GM20431 (cell line): ENCODE data around the gene APOBEC3F.
"Not testable (repeated sequence)": the region's sequence is repeated elsewhere in the genome, so short reads cannot be mapped to it uniquely, and the experiment has no call there.

Source experiments
- in situ Hi-C: fragments of 300-500 bp; cut with MseI, MboI; formaldehyde crosslinking; loops from one replicate; pipeline ENCODE4 v1.15.0; 2020; ENCODE audit warnings: low sequenced_read_pairs; ENCODE audit not compliant: unreplicated experiment

The APOBEC3F gene

DNA sequence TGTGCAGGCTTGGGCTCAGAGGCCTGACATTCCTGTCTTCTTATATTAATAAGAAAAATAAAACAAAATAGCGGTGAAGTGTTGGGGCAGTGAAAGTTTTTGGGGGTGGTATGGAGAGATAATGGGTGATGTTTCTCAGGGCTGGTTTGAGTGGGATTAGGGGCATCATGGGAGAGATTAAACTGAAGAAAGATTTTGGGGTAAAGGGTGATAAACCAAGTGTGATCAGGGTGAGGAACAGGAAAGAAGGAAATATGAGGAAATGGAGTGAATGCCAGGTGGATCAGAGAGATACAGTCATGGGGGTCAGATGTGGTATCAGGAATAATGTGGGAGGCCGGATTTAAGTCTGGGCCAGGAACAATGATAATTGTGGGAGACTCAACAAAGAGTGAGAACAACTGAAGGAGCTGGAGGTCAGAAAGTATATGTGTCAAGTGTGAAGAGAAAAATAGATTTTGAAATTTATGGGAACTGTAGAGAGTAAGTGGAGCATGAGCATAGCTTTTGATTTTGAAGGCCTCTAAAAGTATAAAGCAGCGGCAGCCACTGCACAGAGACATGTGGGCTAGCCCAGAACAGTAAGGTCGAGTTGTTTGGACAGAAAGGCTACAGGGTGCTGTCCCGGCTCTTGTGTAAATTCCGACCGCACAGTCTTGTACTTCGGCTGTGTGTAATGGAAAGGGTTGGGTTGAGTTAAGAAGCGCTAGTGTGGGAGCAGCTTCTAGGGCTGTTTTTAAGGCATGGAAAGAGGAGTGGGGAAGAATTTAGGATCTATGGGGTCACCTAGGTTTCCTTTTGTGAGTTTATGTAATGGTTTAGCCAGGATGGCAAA, 26.0 kb downstream of the APOBEC3F start:
- in situ Hi-C loops = not testable (repeated sequence)

DNA sequence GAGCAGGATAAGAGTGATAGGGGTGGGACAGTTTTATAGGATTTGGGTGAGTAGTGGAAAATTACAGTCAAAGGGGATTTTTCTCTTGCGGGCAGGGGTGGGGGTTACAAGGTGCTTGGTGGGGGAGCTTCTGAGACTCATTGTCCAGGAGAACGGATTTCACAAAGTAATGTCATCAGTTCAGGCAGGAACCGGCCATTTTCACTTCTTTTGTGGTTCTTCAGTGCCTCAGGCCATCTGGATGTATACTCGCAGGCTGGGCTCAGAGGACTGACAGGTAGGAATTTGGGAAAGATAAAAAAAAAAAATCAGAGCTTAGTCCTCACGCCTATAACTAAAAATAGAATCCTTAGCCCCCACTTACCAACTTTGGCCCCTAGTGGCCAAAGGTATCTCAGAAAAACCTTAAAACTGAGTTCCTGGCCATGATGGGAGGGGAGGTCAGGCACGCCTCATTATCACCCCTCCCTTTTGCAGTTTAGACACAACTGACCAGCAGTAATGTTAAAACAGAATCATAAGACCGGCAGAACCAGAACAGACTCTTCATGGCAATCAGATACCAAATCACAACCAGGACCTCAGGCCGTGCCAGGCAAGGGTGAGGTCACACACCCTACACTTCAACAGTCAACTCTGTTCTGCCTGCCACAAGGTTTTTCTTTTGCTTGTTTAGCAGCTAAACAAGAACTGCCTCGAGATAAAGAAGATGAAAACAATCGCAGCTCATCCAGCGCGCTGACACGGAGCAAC, 27.5 kb downstream of the APOBEC3F start:
- in situ Hi-C loops = no loop called here

DNA sequence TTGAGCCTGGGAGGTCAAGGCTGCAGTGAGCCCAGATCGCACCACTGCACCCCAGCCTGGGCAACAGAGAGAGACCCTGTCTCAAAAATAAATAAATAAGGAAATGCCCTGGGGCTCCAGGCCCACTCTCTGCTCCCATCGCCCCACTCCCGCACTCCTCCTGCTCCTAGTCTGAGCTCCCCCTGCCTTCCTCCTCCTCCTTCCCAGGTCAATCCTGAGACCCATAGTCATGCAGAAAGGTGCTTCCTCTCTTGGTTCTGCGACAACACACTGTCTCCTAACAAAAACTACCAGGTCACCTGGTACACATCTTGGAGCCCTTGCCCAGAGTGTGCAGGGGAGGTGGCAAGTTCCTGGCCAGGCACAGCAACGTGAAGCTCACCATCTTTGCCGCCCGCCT, 29.5 kb downstream of the APOBEC3F start:
- in situ Hi-C loops = no loop called here

DNA sequence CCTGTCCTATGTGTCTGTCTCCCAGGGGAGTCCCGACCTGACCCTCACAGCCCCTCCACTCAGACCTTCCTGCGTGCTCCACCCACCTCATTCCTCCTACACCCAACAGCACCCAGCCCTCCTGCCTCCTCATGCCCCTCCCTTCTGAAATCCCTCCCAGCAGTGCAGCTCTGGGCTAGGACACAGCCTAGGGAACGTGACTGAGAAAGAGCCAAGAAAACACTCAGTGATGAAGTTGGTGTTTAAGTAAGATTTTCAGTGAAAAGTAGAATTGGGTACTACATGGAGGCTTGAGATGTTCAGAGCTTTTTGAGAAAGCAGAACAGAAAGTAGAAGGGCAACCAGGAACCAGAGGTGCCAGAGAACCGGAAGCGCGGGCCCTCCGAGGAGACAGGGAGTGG, 31.9 kb downstream of the APOBEC3F start:
- in situ Hi-C loops = not testable (repeated sequence)

DNA sequence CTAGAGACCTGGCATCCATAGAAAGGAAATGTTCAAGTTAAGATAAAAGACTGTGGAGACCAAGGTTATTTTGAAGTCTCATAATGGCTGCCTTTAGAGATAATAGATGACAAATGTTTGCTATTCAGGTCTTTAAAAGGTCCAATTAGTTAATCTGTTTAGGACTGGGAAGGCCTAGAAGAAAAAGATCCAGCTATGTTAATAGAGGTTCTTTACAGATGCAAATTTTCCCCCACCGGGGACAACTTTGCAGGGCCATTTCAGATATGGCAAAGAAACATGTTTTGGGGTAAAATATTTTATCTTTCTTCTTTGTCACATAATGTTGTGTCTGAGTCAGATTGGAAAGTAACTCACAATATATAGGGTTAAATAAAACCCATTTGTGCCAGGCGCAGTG, 33.3 kb downstream of the APOBEC3F start:
- in situ Hi-C loops = no loop called here

DNA sequence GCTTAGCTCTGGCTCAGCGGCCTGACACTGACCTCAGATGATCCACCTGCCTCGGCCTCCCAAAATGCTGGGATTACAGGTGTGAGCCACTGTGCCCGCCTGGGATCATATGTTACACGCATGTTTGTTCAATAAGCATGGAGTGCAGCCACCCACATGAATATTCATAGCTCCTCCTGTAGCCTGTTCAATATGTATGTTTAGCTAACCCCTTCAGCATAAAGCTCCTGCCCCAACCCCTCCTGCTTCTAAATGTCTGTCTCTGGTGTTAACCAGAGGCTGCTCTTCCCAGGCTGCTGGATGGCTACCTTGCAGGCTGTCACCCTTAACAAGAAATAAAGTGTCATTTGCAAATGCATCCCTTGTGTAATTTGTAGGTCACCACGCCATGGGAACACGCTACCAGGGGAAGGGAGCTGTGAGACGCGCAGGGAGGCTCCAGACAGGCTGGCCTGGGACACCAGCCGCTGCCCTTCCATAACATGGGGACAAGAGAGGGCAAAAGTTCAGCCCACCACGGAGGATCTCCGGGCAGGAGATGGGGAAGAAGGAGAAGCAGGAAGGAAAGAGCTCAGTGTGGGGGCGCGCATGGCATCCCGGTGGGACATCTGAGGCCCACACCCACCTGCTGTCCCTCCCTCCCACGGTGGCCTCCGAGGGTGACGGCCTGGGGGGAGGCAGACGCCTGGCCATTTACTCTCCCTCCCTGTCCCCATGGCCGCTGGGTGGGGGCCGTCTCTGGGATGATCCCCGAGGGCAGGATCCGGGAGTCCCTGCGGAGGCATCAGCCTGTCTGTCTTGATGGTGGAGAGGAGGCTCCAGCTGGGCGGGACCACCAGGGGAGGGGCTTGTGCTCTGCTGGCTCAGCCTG, 35.7 kb downstream of the APOBEC3F start:
- in situ Hi-C loops = not testable (repeated sequence)

DNA sequence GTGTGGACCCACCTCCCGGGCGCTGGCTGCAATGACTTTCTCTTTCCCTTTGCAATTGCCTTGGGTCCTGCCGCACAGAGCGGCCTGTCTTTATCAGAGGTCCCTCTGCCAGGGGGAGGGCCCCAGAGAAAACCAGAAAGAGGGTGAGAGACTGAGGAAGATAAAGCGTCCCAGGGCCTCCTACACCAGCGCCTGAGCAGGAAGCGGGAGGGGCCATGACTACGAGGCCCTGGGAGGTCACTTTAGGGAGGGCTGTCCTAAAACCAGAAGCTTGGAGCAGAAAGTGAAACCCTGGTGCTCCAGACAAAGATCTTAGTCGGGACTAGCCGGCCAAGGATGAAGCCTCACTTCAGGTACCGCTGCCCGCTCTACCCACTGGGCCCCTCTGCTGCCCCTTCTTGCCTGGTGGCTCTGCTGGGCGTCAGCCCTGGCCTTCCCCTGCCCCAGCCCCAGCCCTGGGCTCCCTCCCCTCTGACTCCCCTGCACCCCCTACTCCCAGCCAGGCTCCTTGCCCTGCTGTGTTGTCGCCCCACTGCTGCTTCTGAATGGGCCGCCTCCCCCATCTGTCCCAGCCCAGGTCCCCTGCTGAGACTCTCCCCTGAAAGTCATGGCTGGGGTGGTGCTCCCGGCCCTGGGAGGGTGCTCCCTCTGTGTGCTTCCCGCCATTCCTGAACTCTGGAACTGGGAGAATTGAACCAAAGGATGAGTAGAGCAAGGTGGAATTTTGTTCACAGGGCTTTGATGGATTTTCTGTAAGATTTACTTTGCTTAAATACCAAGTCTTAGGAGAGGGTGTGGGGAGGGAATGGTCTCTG, 36.6 kb downstream of the APOBEC3F start, which contains the start of gene APOBEC3G:
APOBEC3G (plus strand) TSS at position 250 of the 815 bp plus-strand sequence; CDS start at position 337, 87 bp downstream.
- in situ Hi-C loops = not testable (repeated sequence)

DNA sequence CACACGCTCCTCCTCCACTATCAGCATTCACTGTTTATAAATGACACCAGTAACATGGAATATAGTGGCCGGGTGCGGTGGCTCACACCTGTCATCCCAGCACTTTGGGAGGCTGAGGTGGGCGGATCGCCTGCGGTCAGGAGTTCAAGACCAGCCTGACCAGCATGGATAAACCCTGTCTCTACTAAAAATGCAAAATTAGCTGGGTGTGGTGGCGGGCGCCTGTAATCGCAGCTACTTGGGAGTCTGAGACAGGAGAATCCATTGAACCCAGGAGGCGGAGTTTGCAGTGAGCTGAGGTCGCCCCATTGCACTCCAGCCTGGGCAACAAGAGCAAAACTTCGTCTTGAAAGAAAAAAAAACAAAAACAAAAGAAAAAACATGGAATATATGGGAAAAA, 37.2 kb downstream of the APOBEC3F start:
- in situ Hi-C loops = not testable (repeated sequence)

DNA sequence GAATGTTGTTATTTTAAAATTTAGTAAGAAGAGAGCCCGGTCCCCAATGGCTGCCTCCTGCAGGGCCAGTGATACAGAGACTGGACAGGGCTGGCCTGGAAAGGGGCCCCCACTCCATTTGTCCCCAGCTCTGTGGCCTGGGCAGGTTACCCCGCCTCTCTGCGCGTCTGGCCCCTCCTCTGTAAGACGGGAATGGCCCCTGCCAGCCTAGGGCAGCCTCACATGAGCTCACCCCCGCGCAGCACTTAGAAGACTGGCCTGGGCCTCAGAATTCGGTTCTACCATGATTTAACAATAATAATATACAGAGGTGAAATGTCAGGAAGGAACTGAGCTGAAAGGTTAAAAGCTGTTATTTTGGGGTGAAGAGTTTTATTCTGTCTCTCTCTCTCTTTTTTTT, 37.7 kb downstream of the APOBEC3F start:
- in situ Hi-C loops = no loop called here

DNA sequence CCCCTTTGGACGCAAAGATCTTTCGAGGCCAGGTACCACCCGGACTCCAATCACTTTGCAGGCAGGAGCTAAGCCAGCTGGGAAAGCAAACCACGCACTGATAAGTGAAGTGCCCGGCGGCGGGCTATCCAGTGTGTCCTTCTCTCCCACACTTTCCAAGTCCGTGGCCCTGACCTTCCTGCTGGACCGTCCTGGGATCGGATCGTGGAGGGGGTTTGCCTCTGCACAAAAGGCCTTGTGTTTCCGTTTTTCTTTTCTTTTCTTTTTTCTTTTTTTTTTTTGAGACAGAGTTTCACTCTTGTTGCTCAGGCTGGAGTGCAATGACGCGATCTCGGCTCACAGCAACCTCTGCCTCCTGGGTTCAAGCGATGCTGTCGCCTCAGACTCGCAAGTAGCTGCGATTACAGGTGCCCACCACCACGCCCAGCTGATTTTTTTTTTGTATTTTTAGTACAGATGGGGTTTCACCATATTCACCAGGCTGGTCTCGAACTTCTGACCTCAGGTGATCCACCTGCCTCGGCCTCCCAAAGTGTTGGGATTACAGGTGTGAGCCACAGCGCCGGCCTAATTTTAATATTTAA, 38.5 kb downstream of the APOBEC3F start:
- in situ Hi-C loops = not testable (repeated sequence)

DNA sequence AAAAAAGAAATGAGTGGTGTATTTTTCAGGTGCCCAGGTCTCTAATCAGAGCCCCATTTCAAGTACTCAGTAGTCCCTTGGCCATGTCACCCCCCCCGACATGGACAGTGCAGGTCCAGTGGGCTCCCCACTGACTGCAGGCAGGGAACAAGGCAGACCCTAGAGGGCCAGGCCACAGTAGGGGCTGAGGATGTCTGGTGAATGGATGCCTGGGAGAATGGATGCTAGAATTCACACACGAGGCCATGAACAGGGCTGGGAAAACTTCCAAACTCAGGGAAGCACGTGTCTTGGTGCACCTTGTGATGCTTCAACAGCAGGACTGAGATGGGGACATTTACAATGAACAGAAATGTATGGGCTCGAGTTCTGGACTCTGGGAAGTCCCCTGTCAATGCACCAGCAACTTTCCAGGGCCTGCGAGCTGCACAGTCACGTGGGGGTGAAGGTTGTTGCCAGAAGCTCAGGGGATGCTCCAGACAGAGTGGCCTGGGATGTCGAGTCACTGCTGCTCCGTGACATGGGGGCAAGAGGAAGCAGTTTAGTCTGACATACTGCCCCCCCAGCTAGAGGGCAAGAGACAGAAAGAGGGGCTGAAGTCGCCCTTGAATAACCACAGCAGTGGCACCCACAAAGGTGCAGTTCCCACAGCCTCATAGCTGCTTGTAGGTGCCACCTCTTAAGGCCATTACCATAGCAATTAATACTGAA, 39.5 kb downstream of the APOBEC3F start:
- in situ Hi-C loops = no loop called here

DNA sequence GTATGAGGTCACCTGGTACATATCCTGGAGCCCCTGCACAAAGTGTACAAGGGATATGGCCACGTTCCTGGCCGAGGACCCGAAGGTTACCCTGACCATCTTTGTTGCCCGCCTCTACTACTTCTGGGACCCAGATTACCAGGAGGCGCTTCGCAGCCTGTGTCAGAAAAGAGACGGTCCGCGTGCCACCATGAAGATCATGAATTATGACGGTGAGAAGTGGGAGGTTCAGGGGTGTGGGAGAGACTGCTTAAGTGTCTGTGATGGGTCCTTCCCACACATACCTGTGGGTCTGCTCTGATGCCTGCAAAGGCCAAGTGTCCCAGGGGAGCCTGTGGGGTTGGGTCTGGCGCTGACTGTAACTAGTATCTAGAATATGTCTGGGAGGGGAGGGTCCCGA, 40.4 kb downstream of the APOBEC3F start:
- in situ Hi-C loops = no loop called here

DNA sequence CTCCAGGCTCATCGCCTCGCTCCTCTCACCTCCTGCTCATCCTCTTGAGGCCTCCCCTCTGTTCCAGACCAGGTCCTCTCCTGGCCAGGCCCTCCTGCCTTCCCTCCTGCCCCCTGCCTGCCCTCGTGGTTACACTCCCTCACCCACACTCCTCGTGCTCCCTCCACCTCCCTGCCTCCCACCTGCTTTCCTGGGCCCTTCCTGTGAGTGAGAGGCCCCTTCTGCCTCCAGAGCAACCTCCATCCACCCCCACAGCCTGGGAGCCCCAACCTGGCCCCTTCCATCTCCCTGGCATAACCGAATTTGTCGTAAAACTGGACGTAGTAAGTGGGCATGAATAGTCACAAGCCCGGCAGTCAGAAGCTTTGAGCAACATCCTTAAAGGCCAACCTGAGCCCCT, 40.9 kb downstream of the APOBEC3F start:
- in situ Hi-C loops = no loop called here

DNA sequence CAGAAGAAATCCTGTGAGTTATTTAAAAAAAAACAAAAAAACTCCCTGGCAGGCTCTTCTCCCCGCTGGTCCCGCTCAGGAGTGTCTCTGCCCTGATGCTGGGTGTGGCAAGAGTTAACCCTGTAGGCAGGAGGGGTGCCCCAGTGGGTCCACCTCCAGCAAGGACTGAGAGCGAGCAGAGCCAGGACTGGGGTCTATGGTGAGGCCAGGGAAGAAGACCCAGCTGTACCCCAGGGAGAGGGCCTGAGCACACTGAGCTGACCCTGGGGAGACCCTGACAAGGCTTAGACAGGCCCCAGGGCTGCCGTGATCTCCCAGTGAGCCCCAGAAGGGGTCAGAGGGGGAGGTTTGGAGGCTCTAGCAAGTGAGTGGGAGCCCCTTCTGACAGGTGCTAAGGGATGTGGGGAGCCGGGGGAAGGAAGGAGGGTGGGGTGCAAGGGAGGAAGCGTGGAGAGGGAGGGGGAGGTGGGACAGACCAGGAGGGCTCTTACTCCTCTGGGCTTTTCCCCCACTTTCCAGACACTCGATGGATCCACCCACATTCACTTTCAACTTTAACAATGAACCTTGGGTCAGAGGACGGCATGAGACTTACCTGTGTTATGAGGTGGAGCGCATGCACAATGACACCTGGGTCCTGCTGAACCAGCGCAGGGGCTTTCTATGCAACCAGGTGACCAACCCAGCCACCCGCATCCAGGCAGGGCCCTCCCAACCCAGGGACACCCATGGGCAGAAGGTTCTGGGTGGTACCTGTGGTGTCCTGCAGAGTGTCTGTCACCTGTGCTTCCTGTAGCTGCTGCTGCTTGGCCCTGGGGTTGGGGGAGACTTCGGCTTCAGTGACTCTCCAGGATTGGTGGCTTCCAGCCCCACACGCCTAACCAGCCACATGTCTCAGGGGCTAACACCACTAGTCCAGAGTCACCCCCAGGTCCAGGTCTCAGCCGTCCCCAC, 42.8 kb downstream of the APOBEC3F start:
- in situ Hi-C loops = no loop called here

DNA sequence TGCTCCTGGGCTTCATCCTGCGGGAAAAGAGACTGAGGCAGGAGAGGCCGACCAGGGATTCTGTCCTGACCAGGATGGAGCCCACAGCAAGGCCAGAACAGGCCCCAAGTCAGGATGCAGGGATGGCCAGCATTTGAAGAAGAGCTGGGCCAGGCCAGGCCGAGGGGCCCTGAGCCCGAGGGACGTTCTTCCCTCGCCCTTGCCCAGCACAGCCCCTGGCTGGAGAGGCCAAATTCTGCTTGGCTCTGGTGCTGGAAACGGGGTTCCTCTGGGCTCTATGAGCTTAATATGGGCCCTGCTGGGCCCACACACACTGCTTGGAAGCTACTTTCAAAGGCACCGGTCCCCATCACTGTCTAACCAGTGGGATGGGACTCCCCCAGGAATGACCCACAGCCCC, 44.0 kb downstream of the APOBEC3F start:
- in situ Hi-C loops = no loop called here

DNA sequence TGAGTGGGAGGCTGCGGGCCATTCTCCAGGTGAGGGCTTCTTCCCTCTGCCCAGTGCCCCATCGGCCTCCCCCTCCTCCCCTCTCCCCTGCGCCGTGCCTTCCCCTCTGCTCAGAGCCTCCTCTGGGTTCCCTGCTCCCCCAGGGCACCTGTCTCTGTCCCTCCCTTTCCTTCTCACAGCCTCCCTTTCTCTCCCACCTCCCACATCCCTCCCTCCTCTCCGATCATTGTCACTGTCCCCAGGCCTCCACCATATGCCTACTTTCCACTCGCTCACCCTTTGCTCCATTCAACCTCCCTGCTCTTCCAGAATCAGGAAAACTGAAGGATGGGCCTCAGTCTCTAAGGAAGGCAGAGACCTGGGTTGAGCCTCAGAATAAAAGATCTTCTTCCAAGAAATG, 46.4 kb downstream of the APOBEC3F start:
- in situ Hi-C loops = no loop called here

DNA sequence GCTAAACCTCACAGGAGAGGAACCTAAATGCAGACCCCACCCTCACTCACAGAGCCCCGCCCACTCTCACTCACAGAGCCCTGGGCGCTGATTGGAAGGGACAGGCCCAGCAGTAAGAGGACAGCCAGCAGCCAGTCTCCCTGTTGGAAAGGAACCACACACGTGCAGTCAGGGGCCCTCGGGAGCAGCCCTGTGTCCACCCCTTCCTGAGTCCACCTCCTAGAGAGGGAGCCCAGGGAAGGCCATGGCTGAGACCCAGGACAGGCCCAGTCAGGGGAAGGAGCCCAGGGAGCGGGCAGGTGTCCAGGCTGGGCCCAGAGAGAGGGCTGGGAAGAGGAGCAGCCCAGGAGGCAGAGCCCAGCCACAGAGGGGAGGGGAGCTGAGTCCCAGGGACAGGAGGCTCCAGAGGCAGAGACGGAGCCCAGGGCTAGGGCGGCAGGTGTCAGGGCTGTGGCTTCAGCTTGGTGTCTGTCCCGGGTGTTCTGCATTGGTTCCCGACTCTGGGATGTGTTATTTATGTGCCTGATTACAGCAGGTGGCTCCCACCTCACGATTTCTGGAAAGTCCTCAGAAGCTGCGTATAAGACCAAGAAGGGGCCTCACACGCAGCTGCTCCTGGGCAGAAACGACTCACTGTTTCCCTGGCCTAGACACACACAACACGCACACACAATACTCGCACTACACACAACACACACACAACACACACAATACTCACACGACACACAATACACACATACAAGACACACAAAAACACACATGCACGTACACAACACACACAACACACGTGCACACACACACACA, 47.4 kb downstream of the APOBEC3F start:
- in situ Hi-C loops = no loop called here
